ENCODE measurements around the gene CACNA2D1.

CACNA2D1 gene

GRCh38 chr7:82166260-82167015 is 277.1 kb downstream of the CACNA2D1 start:
- H3K27me3 ChIP-seq (replicated peaks; ENCODE audit: control insufficient read depth, insufficient read depth, low read length) = no peaks in the 10 kb centered on the region
- H3K4me3 ChIP-seq (replicated peaks; ENCODE audit: low read depth, low read length) = no peak overlapping the region
- no peaks in the 10 kb centered on the region for H3K36me3 ChIP-seq (ENCODE audit: control insufficient read depth, insufficient read depth, low read length)
- DNase-seq (ENCODE audit: extremely low read depth, insufficient read length) = no peak
- TF ChIP-seq CTCF (IDR thresholded peaks at IDR 0.05; ENCODE audit: insufficient read depth, low read length, poor library complexity, severe bottlenecking) = no peak

GRCh38 chr7:82164813-82165212 is 278.8 kb downstream of the CACNA2D1 start:
- Histone ChIP-seq H3K36me3 (ENCODE audit: control insufficient read depth, insufficient read depth, low read length) (no peaks in the 10 kb centered on the region), H3K27me3 (replicated peaks; ENCODE audit: control insufficient read depth, insufficient read depth, low read length) (no peaks in the 10 kb centered on the region), H3K4me3 (replicated peaks; ENCODE audit: low read depth, low read length) (no peak overlapping the region)
- TF ChIP-seq CTCF (IDR thresholded peaks at IDR 0.05; ENCODE audit: insufficient read depth, low read length, poor library complexity, severe bottlenecking) = peak; percentile 4
- DNase-seq (ENCODE audit: extremely low read depth, insufficient read length) = no peak

- Histone ChIP-seq H3K27me3 (replicated peaks; ENCODE audit: control insufficient read depth, insufficient read depth, low read length) (no peaks in the 10 kb centered on the region), H3K36me3 (ENCODE audit: control insufficient read depth, insufficient read depth, low read length) (no peaks in the 10 kb centered on the region), H3K4me3 (replicated peaks; ENCODE audit: low read depth, low read length) (no peak overlapping the region)
- no peak for DNase-seq (ENCODE audit: extremely low read depth, insufficient read length)
- no peak for TF ChIP-seq CTCF (IDR thresholded peaks at IDR 0.05; ENCODE audit: insufficient read depth, low read length, poor library complexity, severe bottlenecking)
These were observed 279.2 kb downstream of the CACNA2D1 start for GRCh38 chr7:82164410-82164809.

GRCh38 chr7:82163586-82163985 is 280.0 kb downstream of the CACNA2D1 start:
- DNase-seq (ENCODE audit: extremely low read depth, insufficient read length) = no peak
- Histone ChIP-seq H3K27me3 (replicated peaks; ENCODE audit: control insufficient read depth, insufficient read depth, low read length) (no peaks in the 10 kb centered on the region), H3K4me3 (replicated peaks; ENCODE audit: low read depth, low read length) (no peak overlapping the region), H3K36me3 (ENCODE audit: control insufficient read depth, insufficient read depth, low read length) (no peaks in the 10 kb centered on the region)
- no peak for TF ChIP-seq CTCF (IDR thresholded peaks at IDR 0.05; ENCODE audit: insufficient read depth, low read length, poor library complexity, severe bottlenecking)

GRCh38 chr7:82162289-82162688 is 281.3 kb downstream of the CACNA2D1 start:
- no peaks in the 10 kb centered on the region for H3K36me3 ChIP-seq (ENCODE audit: control insufficient read depth, insufficient read depth, low read length)
- H3K27me3 ChIP-seq (replicated peaks; ENCODE audit: control insufficient read depth, insufficient read depth, low read length) = no peaks in the 10 kb centered on the region
- no peak overlapping the region for H3K4me3 ChIP-seq (replicated peaks; ENCODE audit: low read depth, low read length)
- DNase-seq (ENCODE audit: extremely low read depth, insufficient read length) = no peak
- TF ChIP-seq CTCF (IDR thresholded peaks at IDR 0.05; ENCODE audit: insufficient read depth, low read length, poor library complexity, severe bottlenecking) = no peak

GRCh38 chr7:82158327-82158726 is 285.2 kb downstream of the CACNA2D1 start:
- no peak for TF ChIP-seq CTCF (IDR thresholded peaks at IDR 0.05; ENCODE audit: insufficient read depth, low read length, poor library complexity, severe bottlenecking)
- H3K4me3 ChIP-seq (replicated peaks; ENCODE audit: low read depth, low read length) = no peak overlapping the region
- DNase-seq (ENCODE audit: extremely low read depth, insufficient read length) = no peak

More at GRCh38 chr7:82158327-82158726, 285.2 kb downstream of the CACNA2D1 start:
- H3K27me3 ChIP-seq (replicated peaks; ENCODE audit: control insufficient read depth, insufficient read depth, low read length) = no peaks in the 10 kb centered on the region
- H3K36me3 ChIP-seq (ENCODE audit: control insufficient read depth, insufficient read depth, low read length) = no peaks in the 10 kb centered on the region

Data from GM06990 (cell line).